DLD1 (cell line): ENCODE data around the gene STUB1.

Experiments used
- in situ Hi-C: cut with HindIII; loops from 2 replicates; pipeline ENCODE4 v1.10.0; 2017; ENCODE audit warnings: low sequenced_read_pairs

STUB1 gene

GRCh38 chr16:643050-643368 lies 37.2 kb upstream of the STUB1 start:
- in situ Hi-C loops, result no loop called here

- in situ Hi-C loops, result no loop called here
These were observed 35.7 kb upstream of the STUB1 start for GRCh38 chr16:644556-644955.

DNA sequence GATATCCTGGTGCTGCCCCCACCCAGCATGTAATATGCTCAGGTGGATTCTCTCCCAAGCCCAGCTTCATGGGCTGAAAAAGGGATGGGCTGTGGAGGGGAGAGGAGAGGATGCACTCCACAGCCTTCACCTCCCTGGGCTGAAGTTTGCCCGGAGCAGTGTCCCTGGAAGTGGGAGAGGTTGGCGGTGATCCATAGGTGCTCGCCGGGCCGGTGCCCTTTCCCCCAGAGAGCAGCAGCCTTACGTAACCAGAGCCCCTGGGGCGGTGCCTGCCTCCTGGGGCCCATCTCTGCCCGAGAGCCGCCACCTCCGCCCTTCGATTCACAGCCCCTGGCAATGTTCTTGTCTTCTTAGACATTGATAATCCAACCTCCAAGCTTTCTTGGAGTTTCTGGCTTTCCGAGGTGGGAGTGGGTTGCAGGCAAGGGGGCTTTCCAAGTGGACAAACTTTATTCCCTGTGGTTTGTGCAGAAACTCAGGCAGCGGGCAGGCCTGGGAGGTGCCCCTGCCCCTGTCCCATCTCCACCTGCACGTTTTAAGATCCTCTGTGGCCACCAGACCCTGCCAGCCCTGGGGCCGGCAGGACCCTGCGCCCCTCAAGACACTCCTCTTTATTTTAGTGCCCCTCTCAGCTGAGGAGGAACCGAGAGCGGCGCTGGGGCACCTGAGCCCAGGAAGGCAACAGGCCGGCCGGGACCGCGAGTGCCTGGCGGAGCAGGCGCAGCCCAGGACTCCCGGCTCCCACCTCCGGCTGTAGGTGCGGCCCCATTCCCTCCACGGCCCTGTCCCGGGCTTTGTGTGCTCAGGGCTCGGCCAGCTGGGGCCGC lies 34.1 kb upstream of the STUB1 start:
- in situ Hi-C loops, result no loop called here

DNA sequence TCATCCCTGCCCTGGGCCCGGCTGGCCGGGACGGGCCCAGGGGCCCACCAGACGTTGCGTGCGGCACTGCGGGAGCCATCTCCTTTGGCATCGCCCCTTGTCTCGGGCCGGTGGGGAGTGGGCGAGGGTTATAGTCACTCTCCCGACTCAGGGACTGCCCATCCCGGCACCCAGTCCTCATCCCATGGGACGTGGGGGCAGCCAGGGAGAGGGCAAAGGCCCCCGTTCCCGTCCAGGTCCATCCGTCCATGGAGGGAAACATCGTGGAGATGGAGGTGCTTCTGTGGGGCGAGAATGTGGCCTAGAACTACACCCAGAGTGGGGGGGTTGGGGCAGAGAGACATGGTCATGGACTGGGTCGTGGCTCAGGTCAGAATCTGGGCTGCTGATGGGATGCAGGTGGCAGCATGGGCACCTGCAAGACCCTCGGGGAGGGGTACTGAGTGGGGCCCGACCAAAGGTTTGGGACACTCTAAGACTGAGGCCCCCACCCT lies 33.5 kb upstream of the STUB1 start:
- in situ Hi-C loops, result no loop called here

GRCh38 chr16:647173-647902 lies 32.9 kb upstream of the STUB1 start:
- in situ Hi-C loops, result no loop called here

DNA sequence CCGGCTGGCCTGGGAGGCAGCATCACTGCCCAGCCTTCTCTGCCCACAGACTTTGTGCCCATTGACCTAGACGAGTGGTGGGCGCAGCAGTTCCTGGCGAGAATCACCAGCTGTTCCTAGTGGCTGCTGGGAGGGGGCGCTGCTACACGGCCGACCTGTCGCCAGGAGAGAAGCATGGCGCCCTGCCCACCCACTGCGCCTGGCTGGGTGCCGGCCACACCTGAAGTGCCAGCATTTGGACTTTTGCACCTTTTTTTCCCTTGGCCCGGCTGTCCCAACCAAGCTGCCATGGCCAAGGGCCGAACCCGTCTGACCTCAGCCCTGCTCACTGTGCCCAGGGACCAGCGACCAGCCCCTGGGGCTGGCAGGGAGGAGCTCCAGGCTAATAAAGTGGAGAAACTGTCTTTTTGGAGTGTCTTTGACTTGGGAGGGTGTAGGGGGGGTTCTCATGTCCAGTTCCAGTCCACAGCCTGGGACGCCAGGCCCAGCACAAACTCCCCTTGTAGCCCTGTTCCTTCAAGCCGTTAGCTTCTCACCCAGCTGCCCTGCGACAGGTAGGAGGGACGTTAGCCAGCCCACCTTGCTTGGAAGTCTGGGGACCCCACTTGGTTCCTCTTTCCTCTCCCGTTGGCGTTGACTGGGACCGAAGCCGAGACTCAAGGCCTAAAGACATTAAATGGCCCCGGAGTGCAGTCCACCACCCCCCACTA lies 32.0 kb upstream of the STUB1 start:
- in situ Hi-C loops, result no loop called here

DNA sequence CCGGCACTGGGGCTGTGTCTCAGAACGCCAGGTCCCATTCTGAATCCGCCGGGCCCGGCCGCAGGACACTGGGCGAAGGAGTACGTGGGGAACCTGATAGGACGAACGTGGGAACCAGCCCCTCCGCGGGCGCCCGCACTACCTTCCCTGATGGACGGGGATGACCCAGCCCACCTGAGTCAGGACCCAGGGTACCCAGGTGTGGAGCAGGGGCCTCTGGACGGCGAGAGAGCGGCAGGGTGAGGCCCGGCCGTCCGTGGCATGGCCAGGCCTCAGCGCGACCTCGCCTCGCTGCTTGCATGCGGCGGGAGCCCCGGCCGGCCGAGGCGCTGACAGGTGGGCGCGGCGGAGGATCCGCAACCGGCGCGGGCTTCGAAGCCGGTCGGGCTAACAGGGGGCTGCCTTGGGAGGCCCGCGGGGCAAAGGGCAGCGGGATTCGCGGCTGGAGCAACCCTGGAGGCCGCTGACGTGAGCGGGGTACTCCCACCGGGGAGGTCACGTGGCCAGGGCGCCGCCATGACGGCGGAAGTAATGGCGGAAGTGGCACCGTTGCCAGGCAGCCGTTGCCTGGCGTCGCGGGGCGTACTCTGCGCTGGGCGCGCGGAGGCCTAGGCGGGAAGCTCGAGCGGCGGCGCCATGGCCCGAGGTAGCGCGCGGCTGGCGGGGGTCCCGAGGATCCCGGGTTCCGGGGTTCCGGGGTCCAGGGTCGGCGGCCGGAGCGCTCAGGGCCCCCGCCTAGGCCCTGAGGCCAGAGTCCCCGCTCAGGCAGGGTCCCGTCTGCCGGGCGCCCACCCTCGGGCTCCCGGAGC lies 31.2 kb upstream of the STUB1 start, which contains the start of gene WDR90:
WDR90 (plus strand) TSS at position 585 of the 809 bp plus-strand sequence; CDS start at position 637, 52 bp downstream.
- in situ Hi-C loops, result no loop called here

- in situ Hi-C loops, result no loop called here
These were observed 30.6 kb upstream of the STUB1 start for GRCh38 chr16:649631-650030.

DNA sequence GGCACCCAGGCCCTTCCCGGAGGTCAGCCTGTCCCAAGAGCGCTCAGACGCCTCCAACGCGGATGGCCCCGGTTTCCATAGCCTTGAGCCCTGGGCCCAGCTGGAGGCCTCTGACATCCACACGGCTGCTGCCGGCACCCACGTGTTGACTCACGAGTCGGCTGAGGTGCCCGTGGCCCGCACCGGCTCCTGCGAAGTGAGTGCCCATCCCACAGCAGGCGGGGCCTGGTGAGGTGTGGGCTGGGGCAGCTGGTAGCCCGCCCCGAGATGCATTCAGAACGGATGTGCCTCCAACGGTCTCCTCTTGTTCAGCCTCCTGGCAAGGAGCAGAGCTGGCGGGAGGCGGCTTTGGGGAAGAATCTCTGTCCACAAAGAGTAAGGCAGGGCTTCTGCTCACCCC lies 28.4 kb upstream of the STUB1 start:
- in situ Hi-C loops, result no loop called here

DNA sequence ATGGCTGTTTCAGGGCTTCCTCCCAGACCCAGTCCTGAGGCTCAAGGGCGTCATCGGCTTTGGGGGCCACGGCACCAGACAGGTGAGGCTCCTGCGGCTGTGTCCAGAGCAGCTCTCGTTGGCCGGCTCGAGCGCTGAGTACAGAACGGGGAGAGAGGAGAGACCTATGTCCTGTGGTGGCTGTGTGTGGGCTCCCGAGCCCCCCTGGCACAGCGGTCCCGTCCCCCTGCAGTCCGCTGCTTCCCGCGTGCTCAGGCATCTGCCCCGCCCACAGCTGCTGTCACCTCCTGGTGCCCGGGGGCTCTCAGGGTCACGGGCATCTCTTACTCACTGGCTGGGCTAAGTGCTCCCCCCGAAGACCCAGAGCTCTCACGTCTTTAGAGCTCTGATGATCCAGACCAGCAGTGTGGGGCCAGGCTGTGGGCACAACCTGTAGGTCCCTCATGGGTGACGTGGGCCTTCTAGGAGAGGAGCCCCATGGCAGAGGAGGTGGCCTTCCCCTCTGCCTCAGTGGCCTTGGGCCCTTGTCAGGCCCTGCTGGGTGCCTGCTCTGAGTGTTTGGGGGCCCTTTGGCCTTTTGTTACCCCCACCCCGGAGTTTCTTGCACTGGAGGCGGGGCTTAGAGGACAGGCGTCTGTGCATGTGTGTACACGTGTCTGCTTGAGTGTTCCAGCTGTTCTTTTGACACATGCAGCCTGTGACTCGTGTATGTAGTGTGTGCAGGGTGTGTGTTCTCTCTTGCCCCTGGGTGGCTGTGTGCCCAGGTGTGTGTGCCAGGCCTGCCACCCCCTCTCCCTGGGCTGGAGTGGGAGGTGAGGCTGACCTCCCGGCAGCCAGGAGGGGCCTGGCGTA lies 27.5 kb upstream of the STUB1 start:
- in situ Hi-C loops, result no loop called here

DNA sequence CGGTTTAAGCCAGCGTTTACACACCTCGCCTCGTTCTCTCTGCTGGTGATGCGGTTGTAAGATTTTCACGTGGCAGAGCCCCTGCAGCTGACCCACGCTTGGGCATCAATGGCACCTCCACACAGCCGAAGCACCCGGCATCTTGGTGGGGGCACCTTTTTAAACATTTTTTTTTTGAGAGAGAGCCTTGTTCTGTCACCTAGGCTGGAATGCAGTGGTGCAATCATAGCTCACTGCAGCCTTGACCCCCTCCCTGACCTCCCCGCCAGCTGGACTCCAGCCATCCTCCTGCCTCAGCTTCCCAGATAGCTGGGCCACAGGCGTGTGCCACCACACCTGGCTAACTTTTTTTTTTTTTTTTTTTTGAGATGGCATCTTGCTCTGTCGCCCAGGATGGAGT lies 26.2 kb upstream of the STUB1 start:
- in situ Hi-C loops, result no loop called here

DNA sequence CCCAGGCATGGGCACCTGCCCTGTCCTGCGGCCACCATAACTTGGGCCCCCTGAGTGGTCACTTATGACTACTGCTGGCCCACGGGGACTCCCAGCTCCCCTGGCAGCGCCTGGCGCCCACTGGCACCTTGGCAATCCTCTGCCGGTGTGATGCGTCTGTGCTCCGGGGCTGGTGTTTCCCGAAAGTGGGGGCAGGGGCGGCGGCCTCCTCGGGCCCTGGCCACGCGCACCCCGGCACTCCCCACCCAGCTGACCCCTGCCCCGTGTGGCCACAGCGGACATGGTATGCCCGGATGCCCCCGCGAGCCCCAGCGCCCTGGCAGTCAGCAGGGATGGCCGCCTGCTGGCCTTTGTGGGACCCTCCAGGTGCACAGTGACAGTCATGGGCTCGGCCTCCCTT lies 22.7 kb upstream of the STUB1 start:
- in situ Hi-C loops, result no loop called here

- in situ Hi-C loops, result no loop called here
These were observed 21.3 kb upstream of the STUB1 start for GRCh38 chr16:658679-659571.

- in situ Hi-C loops, result no loop called here
These were observed 20.6 kb upstream of the STUB1 start for GRCh38 chr16:659618-660017.

DNA sequence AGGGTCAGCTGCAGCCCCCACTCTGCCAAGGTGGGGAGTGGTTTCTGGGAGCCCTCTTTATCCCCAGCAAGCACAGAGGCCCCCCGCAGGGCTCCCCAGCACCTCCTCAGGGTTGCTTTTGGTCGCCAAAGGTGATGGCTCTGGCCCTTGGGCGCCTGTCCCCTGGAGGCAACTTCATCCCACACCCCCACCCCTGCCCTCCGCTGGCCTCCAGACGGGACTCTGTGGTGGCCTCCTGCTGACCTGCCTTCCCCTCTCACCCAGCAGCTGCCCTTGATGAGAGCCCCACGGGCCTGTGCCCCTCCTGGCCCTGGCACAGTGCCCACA lies 20.1 kb upstream of the STUB1 start:
- in situ Hi-C loops, result no loop called here

- in situ Hi-C loops, result no loop called here
These were observed 19.6 kb upstream of the STUB1 start for GRCh38 chr16:660459-661183.

DNA sequence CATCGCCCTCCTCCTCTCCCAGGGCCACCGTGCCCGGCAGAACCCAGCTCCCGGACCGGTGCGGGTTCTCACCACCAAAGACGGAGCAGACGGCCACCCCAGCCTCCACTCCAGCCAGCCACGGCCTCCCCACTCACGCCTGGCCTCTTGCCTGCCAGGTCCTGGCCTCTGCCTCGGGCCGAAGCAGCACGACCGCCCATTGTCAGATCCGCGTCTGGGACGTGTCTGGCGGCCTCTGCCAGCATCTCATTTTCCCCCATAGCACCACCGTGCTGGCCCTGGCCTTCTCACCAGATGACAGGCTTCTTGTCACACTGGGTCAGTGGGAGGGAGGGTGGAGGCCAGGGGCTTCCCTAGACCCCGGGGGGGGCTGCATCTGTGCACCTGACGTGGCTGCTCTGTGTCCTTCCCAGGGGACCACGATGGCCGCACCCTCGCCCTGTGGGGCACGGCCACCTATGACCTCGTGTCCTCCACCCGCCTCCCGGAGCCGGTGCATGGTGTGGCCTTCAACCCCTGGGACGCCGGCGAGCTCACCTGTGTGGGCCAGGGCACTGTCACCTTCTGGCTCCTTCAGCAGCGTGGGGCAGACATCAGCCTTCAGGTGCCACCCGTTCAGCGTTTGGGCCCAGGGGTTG lies 18.9 kb upstream of the STUB1 start:
- in situ Hi-C loops, result no loop called here

- in situ Hi-C loops, result no loop called here
These were observed 18.1 kb upstream of the STUB1 start for GRCh38 chr16:662095-662494.
